ACHN (cell line): ENCODE data around the gene CD9.

Experiments used
- DNase-seq: peaks from one replicate; pipeline ENCODE4 v3.0.0-alpha.2; 2015
- in situ Hi-C: cut with HindIII; loops from 2 replicates; pipeline ENCODE4 v1.10.0; 2017; ENCODE audit warnings: low sequenced_read_pairs, low pct_ligation_motif_present, low pct_unique_long_range_greater_than_20kb

Gene CD9

GRCh38 chr12:6211421-6211869, 11.2 kb downstream of the CD9 start:
- DNase-seq, result no peak
- in situ Hi-C loops, result no loop called here

- in situ Hi-C loops, result no loop called here
- no peak for DNase-seq
Observed at GRCh38 chr12:6212086-6212485, 11.9 kb downstream of the CD9 start.

- no peak for DNase-seq
- in situ Hi-C loops, result no loop called here
Observed at GRCh38 chr12:6213969-6214368, 13.8 kb downstream of the CD9 start.

- in situ Hi-C loops, result no loop called here
Observed at GRCh38 chr12:6214633-6215032, 14.4 kb downstream of the CD9 start.

GRCh38 chr12:6215120-6215807, 15.1 kb downstream of the CD9 start:
- no peak for DNase-seq
- in situ Hi-C loops, result no loop called here

More at GRCh38 chr12:6214633-6215032, 14.4 kb downstream of the CD9 start:
- no peak for DNase-seq

- in situ Hi-C loops, result no loop called here
- peak; percentile 100 for DNase-seq
Observed at GRCh38 chr12:6215932-6216494, 15.8 kb downstream of the CD9 start.

GRCh38 chr12:6216581-6216980, 16.4 kb downstream of the CD9 start:
- no peak for DNase-seq
- in situ Hi-C loops, result no loop called here

GRCh38 chr12:6218347-6218925, 18.2 kb downstream of the CD9 start:
- DNase-seq, result no peak
- in situ Hi-C loops, result no loop called here

GRCh38 chr12:6219980-6220379, 19.8 kb downstream of the CD9 start:
- no peak for DNase-seq
- in situ Hi-C loops, result no loop called here

- DNase-seq, result no peak
- in situ Hi-C loops, result no loop called here
Observed at GRCh38 chr12:6221146-6221545, 20.9 kb downstream of the CD9 start.

GRCh38 chr12:6222078-6222654, 22.0 kb downstream of the CD9 start:
- in situ Hi-C loops, result no loop called here

GRCh38 chr12:6223545-6223944, 23.3 kb downstream of the CD9 start:
- in situ Hi-C loops, result no loop called here

More at GRCh38 chr12:6222078-6222654, 22.0 kb downstream of the CD9 start:
- DNase-seq, result no peak

GRCh38 chr12:6224550-6224949, 24.4 kb downstream of the CD9 start:
- in situ Hi-C loops, result no loop called here
- no peak for DNase-seq

More at GRCh38 chr12:6223545-6223944, 23.3 kb downstream of the CD9 start:
- DNase-seq, result no peak

GRCh38 chr12:6225630-6226001, 25.4 kb downstream of the CD9 start:
- in situ Hi-C loops, result no loop called here
- no peak for DNase-seq

- in situ Hi-C loops, result no loop called here
- no peak for DNase-seq
Observed at GRCh38 chr12:6226002-6226678, 25.9 kb downstream of the CD9 start.

- no peak for DNase-seq
- in situ Hi-C loops, result no loop called here
Observed at GRCh38 chr12:6226679-6227051, 26.5 kb downstream of the CD9 start.

- in situ Hi-C loops, result no loop called here
Observed at GRCh38 chr12:6228535-6229223, 28.5 kb downstream of the CD9 start.

More at GRCh38 chr12:6228535-6229223, 28.5 kb downstream of the CD9 start:
- DNase-seq, result no peak
